ENCODE results near the gene SLC4A11. TPM values are rescaled to one million over a fixed set of nuclear protein-coding genes. Genes with fewer than 3 reads are reported as not detected.

SLC4A11 gene
- polyA plus RNA-seq, 3 donors, result 0.29 to 1.0 (median 0.61) TPM

- no peak overlapping the region for H3K27ac ChIP-seq (ENCODE audit: low read depth, low read length)
- 5 to 10% (median 5%) methylated on average over 53 of the region's 53 CpGs for WGBS, 3 donors
Measured at GRCh38 chr20:3248167-3248992, 9.4 kb upstream of the SLC4A11 start.

- H3K27ac ChIP-seq (ENCODE audit: low read depth, low read length), result no peak overlapping the region
- WGBS, 3 donors, result 55 to 66% (median 64%) methylated on average over 4 of the region's 4 CpGs
Measured at GRCh38 chr20:3247638-3248037, 8.6 kb upstream of the SLC4A11 start.

GRCh38 chr20:3246682-3247081 is 7.7 kb upstream of the SLC4A11 start:
- whole genome bisulfite sequencing, 3 donors, result 92 to 100% (median 93%) methylated on average over 1 of the region's 1 CpG

GRCh38 chr20:3245711-3246110 is 6.7 kb upstream of the SLC4A11 start:
- WGBS, 3 donors, result 53 to 68% (median 64%) methylated on average over 3 to 4 of the region's 4 CpGs
- no peak overlapping the region for H3K27ac ChIP-seq (ENCODE audit: low read depth, low read length)

More at GRCh38 chr20:3246682-3247081, 7.7 kb upstream of the SLC4A11 start:
- no peak overlapping the region for H3K27ac ChIP-seq (ENCODE audit: low read depth, low read length)

GRCh38 chr20:3245156-3245555 is 6.2 kb upstream of the SLC4A11 start:
- no peak overlapping the region for H3K27ac ChIP-seq (ENCODE audit: low read depth, low read length)
- 56 to 82% (median 70%) methylated on average over 2 of the region's 2 CpGs for WGBS, 3 donors

- 85 to 97% (median 87%) methylated on average over 1 of the region's 1 CpG for WGBS, 3 donors
- H3K27ac ChIP-seq (ENCODE audit: low read depth, low read length), result no peak overlapping the region
Measured at GRCh38 chr20:3244613-3245012, 5.6 kb upstream of the SLC4A11 start.

GRCh38 chr20:3243718-3244358 is 4.8 kb upstream of the SLC4A11 start:
- WGBS, 3 donors, result 70 to 74% (median 72%) methylated on average over 11 of the region's 11 CpGs

GRCh38 chr20:3242172-3242692 is 3.2 kb upstream of the SLC4A11 start:
- 68 to 72% (median 71%) methylated on average over 6 of the region's 6 CpGs for WGBS, 3 donors
- H3K27ac ChIP-seq (ENCODE audit: low read depth, low read length), result no peak overlapping the region

More at GRCh38 chr20:3243718-3244358, 4.8 kb upstream of the SLC4A11 start:
- no peak overlapping the region for H3K27ac ChIP-seq (ENCODE audit: low read depth, low read length)

GRCh38 chr20:3240776-3241363 is 1.9 kb upstream of the SLC4A11 start:
- WGBS, 3 donors, result 86 to 89% (median 87%) methylated on average over 15 of the region's 15 CpGs
- H3K27ac ChIP-seq (ENCODE audit: low read depth, low read length), result no peak overlapping the region

GRCh38 chr20:3239867-3240775 is 1.1 kb upstream of the SLC4A11 start:
- WGBS, 3 donors, result 17 to 18% (median 18%) methylated on average over 54 of the region's 54 CpGs
- no peak overlapping the region for H3K27ac ChIP-seq (ENCODE audit: low read depth, low read length)

GRCh38 chr20:3238616-3239025 is 369 bp downstream of the SLC4A11 start:
- no peak overlapping the region for H3K27ac ChIP-seq (ENCODE audit: low read depth, low read length)
- 0 to 1% (median 1%) methylated on average over 37 to 48 of the region's 48 CpGs for WGBS, 3 donors

GRCh38 chr20:3237958-3238615 is 903 bp downstream of the SLC4A11 start:
- 4 to 5% (median 4%) methylated on average over 54 to 59 of the region's 59 CpGs for WGBS, 3 donors
- H3K27ac ChIP-seq (ENCODE audit: low read depth, low read length), result no peak overlapping the region

- WGBS, 3 donors, result 64 to 69% (median 67%) methylated on average over 24 to 25 of the region's 25 CpGs
Measured at GRCh38 chr20:3237011-3237957, 1.7 kb downstream of the SLC4A11 start.

GRCh38 chr20:3235666-3236324 is 3.2 kb downstream of the SLC4A11 start:
- 78 to 85% (median 83%) methylated on average over 4 of the region's 4 CpGs for WGBS, 3 donors

More at GRCh38 chr20:3237011-3237957, 1.7 kb downstream of the SLC4A11 start:
- no peak overlapping the region for H3K27ac ChIP-seq (ENCODE audit: low read depth, low read length)

GRCh38 chr20:3233991-3234498 is 4.9 kb downstream of the SLC4A11 start:
- WGBS, 3 donors, result 90 to 93% (median 90%) methylated on average over 22 to 25 of the region's 25 CpGs
- H3K27ac ChIP-seq (ENCODE audit: low read depth, low read length), result no peak overlapping the region

More at GRCh38 chr20:3235666-3236324, 3.2 kb downstream of the SLC4A11 start:
- H3K27ac ChIP-seq (ENCODE audit: low read depth, low read length), result no peak overlapping the region
